BE2C (cell line): ENCODE results near the gene KATNA1. TPM values are rescaled to one million over a fixed set of nuclear protein-coding genes. Genes with fewer than 3 reads are reported as not detected.

ENCODE experiments used
- DNase-seq: peaks from one replicate; pipeline ENCODE4 v3.0.0-alpha.2; 2020
- H3K27me3 ChIP-seq: fragments of 250-450 bp; sonication (Bioruptor Pico); 2 replicates; pipeline ENCODE4 v1.5.1; 2020; ENCODE audit warnings: mild to moderate bottlenecking
- H3K36me3 ChIP-seq: fragments of 250-450 bp; sonication (Bioruptor Pico); 2 replicates; pipeline ENCODE4 v1.5.1; 2020; ENCODE audit warnings: mild to moderate bottlenecking
- H3K4me1 ChIP-seq: fragments of 250-450 bp; sonication (Bioruptor Pico); 2 replicates; pipeline ENCODE4 v1.5.1; 2020
- H3K4me3 ChIP-seq: 2 replicates; pipeline ENCODE4 v1.5.1; 2011; ENCODE audit warnings: low read depth, low read length
- H3K9me3 ChIP-seq: fragments of 250-450 bp; sonication (Bioruptor Pico); 2 replicates; pipeline ENCODE4 v1.5.1; 2020
- CTCF ChIP-seq: IDR thresholded peaks from 2 replicates; pipeline ENCODE4 v1.5.1; 2012; ENCODE audit warnings: mild to moderate bottlenecking, low read depth, low read length
- polyA plus RNA-seq: library from polyadenylated mRNA; unstranded; fragments of >200 nt; gene quantifications from one replicate; pipeline ENCODE4 v1.2.1, GENCODE V29; 2012; ENCODE audit warnings: low read depth, missing spikeins; ENCODE audit not compliant: insufficient read length, insufficient read depth

KATNA1 gene
- 11.4 TPM for polyA plus RNA-seq

GRCh38 chr6:149648148-149649145 lies at the start of gene KATNA1:
Gene KATNA1 (minus strand): TSS chr6:149648714. CDS start chr6:149638547, 10,167 bp downstream.
- peak; percentile 91 for DNase-seq
- H3K9me3 ChIP-seq = no peaks in the 10 kb centered on the region; the same call in 1 of the 2 replicates
- no peak for TF ChIP-seq CTCF
- H3K4me3 ChIP-seq = peak within 1 kb of the TSS; percentile 73
- H3K4me1 ChIP-seq = no peaks in the 10 kb centered on the region
- H3K27me3 ChIP-seq = no peaks in the 10 kb centered on the region
- no peaks in the 10 kb centered on the region for H3K36me3 ChIP-seq

GRCh38 chr6:149698175-149698574 lies 49.7 kb upstream of the KATNA1 start:
- no peaks in the 10 kb centered on the region; the same call in none of the 2 replicates for H3K4me1 ChIP-seq
- no peak overlapping the region for H3K4me3 ChIP-seq
- no peaks in the 10 kb centered on the region for H3K27me3 ChIP-seq
- no peak for TF ChIP-seq CTCF
- peaks cover 30% of the 10 kb centered on the region for H3K36me3 ChIP-seq
- no peaks in the 10 kb centered on the region for H3K9me3 ChIP-seq
- no peak for DNase-seq

DNA sequence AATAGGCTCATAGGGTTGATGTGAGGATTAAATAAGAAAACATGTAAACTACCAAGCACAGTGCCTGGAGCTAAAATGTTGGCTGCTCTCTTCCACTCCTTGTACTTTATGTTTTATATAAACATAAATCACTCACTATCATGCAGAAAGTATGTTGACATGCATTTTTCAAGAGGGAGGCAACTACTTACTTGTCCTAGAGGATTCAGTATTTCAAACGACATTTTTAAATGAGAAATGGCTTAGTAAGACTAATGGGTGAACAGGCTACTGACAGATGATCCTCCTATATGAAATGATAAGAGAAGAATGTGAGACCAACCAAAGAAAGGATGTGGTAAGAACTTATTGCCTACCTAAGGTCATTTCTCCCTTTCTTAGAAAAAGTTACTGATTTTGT lies 48.4 kb upstream of the KATNA1 start:
- Histone ChIP-seq H3K27me3 (no peaks in the 10 kb centered on the region), H3K9me3 (no peaks in the 10 kb centered on the region), H3K36me3 (peaks cover 40% of the 10 kb centered on the region), H3K4me3 (no peak overlapping the region), H3K4me1 (no peaks in the 10 kb centered on the region; the same call in none of the 2 replicates)
- no peak for TF ChIP-seq CTCF
- no peak for DNase-seq

- H3K4me3 ChIP-seq = no peak overlapping the region
- no peak for TF ChIP-seq CTCF
- no peaks in the 10 kb centered on the region; the same call in none of the 2 replicates for H3K4me1 ChIP-seq
- H3K27me3 ChIP-seq = no peaks in the 10 kb centered on the region
- peaks cover 38% of the 10 kb centered on the region for H3K36me3 ChIP-seq
- H3K9me3 ChIP-seq = no peaks in the 10 kb centered on the region
- no peak for DNase-seq
Observed at GRCh38 chr6:149694921-149695320, 46.4 kb upstream of the KATNA1 start.

DNA sequence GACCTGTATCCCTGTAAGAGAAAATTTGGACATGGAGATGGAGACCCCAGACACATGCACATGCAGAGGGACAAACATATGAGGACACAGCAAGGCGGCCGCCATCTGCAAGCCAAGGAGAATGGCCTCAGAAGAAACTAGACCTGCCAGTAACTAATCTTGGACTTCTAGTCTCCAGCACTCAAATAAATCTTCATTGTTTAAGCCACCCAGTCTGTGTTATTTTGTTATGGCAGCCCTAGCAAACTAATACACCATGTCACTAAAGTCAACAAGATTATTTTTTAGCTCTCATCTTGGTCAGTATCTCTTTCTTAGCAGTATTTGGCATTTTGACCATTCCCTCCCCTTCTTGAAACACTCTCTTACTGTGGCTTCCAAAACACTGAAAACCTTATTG lies 42.7 kb upstream of the KATNA1 start:
- no peak overlapping the region for H3K4me3 ChIP-seq
- DNase-seq = no peak
- peaks cover 34% of the 10 kb centered on the region for H3K36me3 ChIP-seq
- H3K4me1 ChIP-seq = no peaks in the 10 kb centered on the region; the same call in none of the 2 replicates
- no peaks in the 10 kb centered on the region for H3K9me3 ChIP-seq
- no peaks in the 10 kb centered on the region for H3K27me3 ChIP-seq
- no peak for TF ChIP-seq CTCF

DNA sequence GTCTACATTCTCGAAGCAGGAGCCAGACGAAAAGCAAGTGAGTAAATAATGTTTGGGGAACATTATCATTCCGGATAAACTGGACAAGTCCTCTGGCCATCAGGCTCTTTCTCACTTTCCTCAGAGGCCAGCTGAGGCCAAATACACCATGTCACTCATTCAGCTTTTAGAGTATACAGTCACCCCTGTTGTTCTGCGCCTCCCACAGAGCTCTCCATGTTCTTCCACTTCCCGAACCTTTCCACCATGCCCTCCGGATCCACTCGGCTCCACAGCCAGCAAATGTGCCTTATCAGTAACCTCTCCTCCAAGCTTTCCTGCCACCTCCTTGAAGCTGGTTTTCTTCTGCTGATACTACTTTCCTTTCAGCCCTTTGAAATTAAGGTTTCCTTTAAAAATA lies 37.7 kb upstream of the KATNA1 start:
- H3K27me3 ChIP-seq = no peaks in the 10 kb centered on the region
- DNase-seq = no peak
- no peak for TF ChIP-seq CTCF
- no peaks in the 10 kb centered on the region for H3K4me1 ChIP-seq
- no peak overlapping the region for H3K4me3 ChIP-seq
- H3K36me3 ChIP-seq = peaks cover 18% of the 10 kb centered on the region
- H3K9me3 ChIP-seq = no peaks in the 10 kb centered on the region
